ENCODE results near the gene PXDN.

- TF ChIP-seq GATA2 (IDR thresholded peaks at IDR 0.05; ENCODE audit: low read depth, low read length) (no peak), GATA3 (IDR thresholded peaks at IDR 0.05; ENCODE audit: low read depth, low read length) (no peak)
These were observed 80.2 kb downstream of the PXDN start for GRCh38 chr2:1664076-1664605.
